GM12891 (cell line): Measurements from ENCODE around the gene GARIN3.

Source experiments
- DNase-seq: peaks from one replicate; pipeline ENCODE4 v3.0.0; 2011; ENCODE audit warnings: low spot score; ENCODE audit not compliant: insufficient read length
- FAIRE-seq: peaks from 2 replicates; lab custom pipeline; 2011; peaks lifted over from hg19 to GRCh38; lab: Jason Lieb, UNC
- PAX5 ChIP-seq: IDR thresholded peaks from 2 replicates; pipeline ENCODE4 v1.6.1; 2011; ENCODE audit warnings: low read length, moderate library complexity, mild to moderate bottlenecking; ENCODE audit not compliant: insufficient read depth, severe bottlenecking
- POLR2A ChIP-seq: IDR thresholded peaks from 2 replicates; pipeline ENCODE4 v1.6.1; 2011; ENCODE audit warnings: low read depth, low read length, control low read depth
- POLR2AphosphoS5 ChIP-seq: IDR thresholded peaks from 2 replicates; pipeline ENCODE4 v1.6.1; 2011; ENCODE audit warnings: low read depth, low read length, control low read depth
- POU2F2 ChIP-seq: IDR thresholded peaks from 2 replicates; pipeline ENCODE4 v1.6.1; 2011; ENCODE audit warnings: low read depth, mild to moderate bottlenecking, control low read depth, low read length, moderate library complexity
- SPI1 ChIP-seq: IDR thresholded peaks from 2 replicates; pipeline ENCODE4 v1.6.1; 2011; ENCODE audit warnings: low read depth, low read length, control low read depth
- TAF1 ChIP-seq: IDR thresholded peaks from 2 replicates; pipeline ENCODE4 v1.6.1; 2011; ENCODE audit warnings: low read depth, low read length, control low read depth

The GARIN3 gene

DNA sequence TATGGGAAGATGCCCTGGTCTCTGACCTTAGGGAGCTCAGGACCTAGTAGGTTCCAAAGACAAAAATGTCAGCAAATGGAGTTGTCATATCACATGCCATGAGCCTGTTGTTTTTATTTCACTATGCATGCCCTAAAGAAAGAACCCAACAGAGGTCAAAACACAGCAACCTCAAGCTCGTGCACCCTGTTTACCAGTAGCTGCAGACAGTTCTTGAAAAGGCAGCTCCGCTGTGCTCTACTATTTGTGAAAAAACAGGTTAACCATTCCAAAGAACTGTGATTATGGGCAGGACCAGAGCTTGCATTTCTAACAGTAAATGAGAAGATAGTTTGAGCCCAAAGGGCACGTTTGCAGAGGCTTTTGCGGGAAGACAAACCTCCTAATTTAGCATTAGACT lies 37.4 kb upstream of the GARIN3 start:
- no peak for DNase-seq
- TF ChIP-seq SPI1 (no peak), POU2F2 (no peak), POLR2A (no peak), TAF1 (no peak), PAX5 (no peak), POLR2AphosphoS5 (no peak)
- no peak for FAIRE-seq

GRCh38 chr5:157201857-157202256 lies 35.8 kb upstream of the GARIN3 start:
- FAIRE-seq: no peak
- TF ChIP-seq POLR2A (no peak), PAX5 (no peak), POLR2AphosphoS5 (no peak), TAF1 (no peak), POU2F2 (no peak), SPI1 (no peak)

DNA sequence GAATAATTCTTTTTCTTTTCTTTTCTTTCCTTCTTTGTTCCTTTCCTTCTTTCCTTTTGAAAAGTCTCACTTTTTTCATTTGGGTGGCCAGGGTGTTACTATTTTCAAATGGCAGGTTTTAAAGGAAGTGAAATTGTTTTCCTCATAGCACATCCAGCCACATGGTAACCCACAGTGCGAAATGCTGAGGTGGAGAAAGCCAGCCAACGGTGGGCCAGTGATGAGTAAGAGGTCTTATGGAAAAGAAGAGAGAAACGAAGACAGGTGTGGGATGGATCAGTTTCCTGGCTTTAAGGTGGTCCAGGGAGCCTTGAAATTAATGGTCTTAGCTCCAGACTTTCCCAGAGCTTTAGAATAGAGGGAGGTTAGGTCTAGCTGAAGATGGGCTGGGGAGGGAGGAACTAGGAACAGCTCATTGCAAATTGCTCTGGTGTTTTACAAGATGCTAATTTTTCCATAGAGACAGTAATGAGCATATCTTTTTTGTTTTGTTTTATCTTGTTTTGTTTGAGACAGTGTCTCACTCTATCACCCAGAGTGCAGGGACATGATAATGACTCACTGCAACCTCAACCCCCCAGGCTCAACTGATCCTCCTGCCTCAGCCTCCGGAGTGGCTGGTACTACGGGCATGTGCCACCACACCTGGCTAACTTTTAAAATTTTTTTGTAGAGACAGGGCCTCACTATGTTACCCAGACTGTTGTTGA lies 32.4 kb upstream of the GARIN3 start:
- FAIRE-seq (peak; percentile 43), DNase-seq (no peak)
- TF ChIP-seq SPI1 (peak; percentile 35; the same call in 1 of the 2 replicates), POLR2AphosphoS5 (no peak)

More at GRCh38 chr5:157201857-157202256, 35.8 kb upstream of the GARIN3 start:
- no peak for DNase-seq

DNA sequence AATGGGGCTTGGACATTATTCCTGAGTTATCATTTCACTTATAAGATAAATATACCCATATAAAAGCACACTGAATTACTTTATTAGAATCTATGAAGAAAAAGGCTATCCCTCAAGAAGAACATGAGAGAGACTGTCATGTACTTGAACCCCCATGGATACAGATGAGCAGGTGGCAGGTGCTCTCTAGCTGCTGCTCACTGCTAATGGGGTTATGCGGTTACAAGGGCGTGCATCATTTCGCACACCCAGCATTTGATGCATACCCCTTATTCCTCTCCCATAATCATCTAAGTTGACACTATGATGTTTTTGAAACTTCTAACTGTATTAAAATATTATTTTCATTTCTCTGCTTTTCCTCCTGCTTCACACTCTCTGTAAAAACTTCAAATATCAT lies 31.0 kb upstream of the GARIN3 start:
- FAIRE-seq (no peak), DNase-seq (no peak)
- TF ChIP-seq PAX5: no peak
- TF ChIP-seq POU2F2: no peak
- TF ChIP-seq SPI1: no peak
- TF ChIP-seq POLR2AphosphoS5: no peak
- TF ChIP-seq POLR2A: no peak
- TF ChIP-seq TAF1: no peak

DNA sequence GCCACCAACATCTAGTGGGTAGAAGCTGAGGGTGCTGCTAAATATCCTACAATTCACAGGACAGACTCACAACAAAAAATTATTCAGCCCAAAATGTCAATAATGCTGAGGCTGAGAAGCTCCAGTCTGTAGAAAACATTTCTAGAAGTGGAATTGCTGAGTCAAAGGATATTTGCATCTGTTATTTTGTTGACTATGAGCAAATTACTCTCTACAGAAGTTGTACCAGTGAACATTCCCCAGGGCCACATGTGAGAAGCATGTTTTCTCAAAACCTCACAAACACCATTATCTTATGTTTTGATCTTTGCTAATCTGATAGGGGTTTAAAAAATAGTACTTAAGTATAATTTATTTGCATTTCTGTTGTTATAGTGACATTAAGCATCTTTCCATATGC lies 30.0 kb upstream of the GARIN3 start:
- no peak for DNase-seq
- TF ChIP-seq POU2F2 (no peak), PAX5 (no peak), POLR2AphosphoS5 (no peak), TAF1 (no peak), SPI1 (no peak), POLR2A (no peak)
- FAIRE-seq: no peak

- DNase-seq (no peak), FAIRE-seq (peak; percentile 13)
- TF ChIP-seq PAX5 (no peak), POLR2AphosphoS5 (no peak), POU2F2 (no peak), SPI1 (no peak), TAF1 (no peak), POLR2A (no peak)
Observed at GRCh38 chr5:157193699-157194424, 27.8 kb upstream of the GARIN3 start.

DNA sequence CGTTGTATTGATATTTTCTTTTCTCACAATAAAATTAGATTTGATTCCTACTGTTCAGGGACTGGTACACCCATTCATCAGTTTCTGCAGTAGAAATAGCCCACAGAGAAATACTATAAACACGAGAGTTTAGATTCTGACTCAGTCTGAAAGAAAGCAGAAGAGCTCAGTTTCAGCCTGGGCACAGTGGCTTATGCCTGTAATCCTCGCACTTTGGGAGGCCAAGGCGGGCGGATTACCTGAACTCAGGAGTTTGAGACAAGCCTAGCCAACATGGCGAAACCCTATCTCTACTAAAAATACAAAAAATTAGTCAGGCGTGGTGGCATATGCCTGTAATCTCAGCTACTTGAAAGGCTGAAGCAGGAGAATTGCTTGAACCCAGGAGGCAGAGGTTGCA lies 23.2 kb upstream of the GARIN3 start:
- DNase-seq (no peak), FAIRE-seq (no peak)
- TF ChIP-seq SPI1: peak; percentile 23; the same call in 1 of the 2 replicates
- no peak for TF ChIP-seq POLR2A
- TF ChIP-seq PAX5: no peak
- no peak for TF ChIP-seq POU2F2
- TF ChIP-seq TAF1: no peak
- no peak for TF ChIP-seq POLR2AphosphoS5

DNA sequence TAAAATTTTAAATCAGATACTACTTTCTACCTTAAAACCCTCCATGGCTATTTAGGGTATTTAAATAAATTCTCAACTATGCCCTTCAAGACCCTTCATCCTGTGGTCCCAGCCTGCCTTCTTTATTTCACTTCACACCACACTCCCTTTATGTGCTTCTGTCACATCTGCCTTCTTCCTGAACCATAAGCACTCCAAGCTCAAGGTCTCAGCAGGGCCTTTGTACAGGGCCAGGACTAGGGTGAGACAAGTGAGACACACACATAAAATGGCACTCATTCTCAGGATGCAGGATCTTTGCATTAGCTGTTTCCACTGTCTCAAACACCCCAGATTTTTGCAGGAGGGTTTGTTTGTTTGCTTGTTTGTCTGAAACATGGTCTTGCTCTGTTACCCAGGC lies 22.2 kb upstream of the GARIN3 start:
- TF ChIP-seq PAX5: no peak
- TF ChIP-seq SPI1: no peak
- no peak for TF ChIP-seq POLR2AphosphoS5
- no peak for TF ChIP-seq POU2F2
- no peak for TF ChIP-seq POLR2A
- no peak for TF ChIP-seq TAF1
- no peak for FAIRE-seq
- DNase-seq: no peak

GRCh38 chr5:157187046-157187754 lies 21.1 kb upstream of the GARIN3 start:
- FAIRE-seq: peak; percentile 28
- no peak for DNase-seq
- no peak for TF ChIP-seq POLR2A
- TF ChIP-seq POU2F2: no peak
- TF ChIP-seq SPI1: no peak
- TF ChIP-seq TAF1: no peak
